Duodenal mucosa (tissue), 2 donors: Measurements from ENCODE around the gene ITPK1.
A peak's percentile ranks its signal among the peaks of the same experiment; 100 is the strongest.

Experiments
- H3K27ac ChIP-seq: one replicate; pipeline ENCODE4 v1.7.0; 2013; ENCODE audit warnings: low read depth, low read length
- H3K27me3 ChIP-seq, 2 donors: one replicate each; pipeline ENCODE4 v1.7.0; 2013; ENCODE audit warnings: low read length in 2 of 2, control low read depth in 1 of 2; ENCODE audit not compliant: insufficient read depth in 2 of 2, control insufficient read depth in 1 of 2
- H3K36me3 ChIP-seq, 2 donors: one replicate each; pipeline ENCODE4 v1.7.0; 2013; ENCODE audit warnings: low read length in 2 of 2, control low read depth in 1 of 2; ENCODE audit not compliant: insufficient read depth in 2 of 2, control insufficient read depth in 1 of 2
- H3K4me1 ChIP-seq, 2 donors: one replicate each; pipeline ENCODE4 v1.7.0; 2013; ENCODE audit warnings: low read length in 2 of 2, control low read depth in 1 of 2; ENCODE audit not compliant: insufficient read depth in 2 of 2, control insufficient read depth in 1 of 2
- H3K4me3 ChIP-seq, 2 donors: one replicate each; pipeline ENCODE4 v1.7.0; 2013; ENCODE audit warnings: low read length in 2 of 2, low read depth in 1 of 2
- H3K9ac ChIP-seq, 2 donors: one replicate each; pipeline ENCODE4 v1.7.0; 2013; ENCODE audit warnings: low read length in 2 of 2, low read depth in 1 of 2
- H3K9me3 ChIP-seq, 2 donors: one replicate each; pipeline ENCODE4 v1.7.0; 2013; ENCODE audit warnings: low read length in 2 of 2, control low read depth in 1 of 2; ENCODE audit not compliant: control insufficient read depth in 1 of 2

ITPK1 gene

DNA sequence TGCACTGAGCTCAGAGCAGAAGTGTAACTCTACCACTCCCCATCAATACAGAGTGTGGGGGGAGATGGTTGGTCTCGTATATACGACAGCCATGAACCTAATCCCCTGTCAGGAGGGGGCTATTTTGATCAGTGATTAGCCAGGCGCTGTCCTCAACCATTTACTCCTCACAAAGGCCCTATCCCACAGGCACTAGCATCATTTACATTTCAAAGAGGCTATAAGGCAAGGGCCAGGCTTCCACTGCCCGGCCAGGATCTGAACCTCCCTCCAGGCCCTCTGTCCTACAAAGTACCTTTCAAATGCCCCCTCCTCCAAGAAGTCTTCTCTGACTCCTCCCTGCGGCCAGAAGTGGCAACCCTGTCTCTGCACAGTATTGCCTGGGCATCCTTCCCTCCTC is 74.7 kb downstream of the ITPK1 start:
- H3K27me3 ChIP-seq = no peaks in the 10 kb centered on the region
- peak overlapping the region; percentile 43 to 50 for H3K9ac ChIP-seq
- H3K4me3 ChIP-seq = no peak overlapping the region
- H3K9me3 ChIP-seq = no peaks in the 10 kb centered on the region
- H3K4me1 ChIP-seq = peaks cover 84 to 85% of the 10 kb centered on the region in 2 donors
- H3K27ac ChIP-seq = no peak overlapping the region
- H3K36me3 ChIP-seq = no peaks in the 10 kb centered on the region

- H3K36me3 ChIP-seq = no peaks in the 10 kb centered on the region
- H3K27ac ChIP-seq = peak overlapping the region; percentile 47
- H3K27me3 ChIP-seq = no peaks in the 10 kb centered on the region
- no peak overlapping the region for H3K4me3 ChIP-seq
- H3K9ac ChIP-seq = peak overlapping the region; percentile 7 to 50
- H3K4me1 ChIP-seq = peaks cover 82 to 83% of the 10 kb centered on the region in 2 donors
- no peaks in the 10 kb centered on the region for H3K9me3 ChIP-seq
These were observed 75.3 kb downstream of the ITPK1 start for GRCh38 chr14:93040443-93040842.

DNA sequence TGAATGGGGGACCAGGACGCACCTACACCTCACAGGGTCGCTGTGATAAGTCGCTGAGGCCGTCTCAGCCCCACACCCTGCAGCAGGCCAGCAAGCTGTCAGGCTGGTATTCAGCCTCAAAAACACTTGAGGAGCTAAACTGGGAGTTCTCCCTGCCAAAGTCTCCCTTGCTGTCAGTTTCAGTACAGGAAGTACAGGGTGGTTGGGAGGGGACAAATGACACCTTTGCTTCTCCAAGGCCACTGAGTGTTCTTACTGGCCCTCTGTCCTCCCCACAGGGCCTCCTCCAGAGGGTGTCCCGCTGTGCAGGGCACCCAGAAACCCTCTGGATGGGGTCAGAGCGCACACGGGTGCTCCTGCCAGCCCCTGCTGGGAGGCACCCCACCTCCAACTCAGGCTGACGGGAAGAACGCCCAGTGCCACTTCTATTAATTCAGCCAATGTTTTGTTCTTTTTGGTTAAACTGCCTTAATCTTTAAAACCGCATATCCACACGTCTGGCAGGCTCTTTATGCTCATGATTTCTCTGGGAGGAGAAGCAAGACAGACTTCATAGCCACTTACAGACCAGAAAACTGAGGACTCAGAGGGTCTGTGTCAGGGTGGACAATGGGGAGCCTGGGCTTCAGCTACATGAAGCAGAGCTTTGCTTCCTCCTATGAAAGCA is 75.9 kb downstream of the ITPK1 start:
- Histone ChIP-seq H3K27ac (peak overlapping the region; percentile 47), H3K4me3 (no peak overlapping the region), H3K9me3 (no peaks in the 10 kb centered on the region), H3K4me1 (peaks cover 81 to 82% of the 10 kb centered on the region in 2 donors), H3K9ac (peak overlapping the region; percentile 2 to 50), H3K36me3 (no peaks in the 10 kb centered on the region), H3K27me3 (no peaks in the 10 kb centered on the region)

- Histone ChIP-seq H3K9ac (peak overlapping the region in 1 of 2 donors; percentile 27), H3K27ac (peak overlapping the region; percentile 4)
These were observed 78.4 kb downstream of the ITPK1 start for GRCh38 chr14:93037351-93037750.

GRCh38 chr14:93036652-93037345 is 78.9 kb downstream of the ITPK1 start:
- Histone ChIP-seq H3K4me1 (peaks cover 77 to 79% of the 10 kb centered on the region in 2 donors), H3K27me3 (no peaks in the 10 kb centered on the region), H3K4me3 (no peak overlapping the region), H3K27ac (peak overlapping the region; percentile 24), H3K36me3 (no peaks in the 10 kb centered on the region), H3K9ac (peak overlapping the region in 1 of 2 donors; percentile 27), H3K9me3 (no peaks in the 10 kb centered on the region)

More at GRCh38 chr14:93037351-93037750, 78.4 kb downstream of the ITPK1 start:
- Histone ChIP-seq H3K9me3 (no peaks in the 10 kb centered on the region), H3K4me3 (no peak overlapping the region), H3K36me3 (no peaks in the 10 kb centered on the region), H3K4me1 (peaks cover 81 to 83% of the 10 kb centered on the region in 2 donors), H3K27me3 (no peaks in the 10 kb centered on the region)

DNA sequence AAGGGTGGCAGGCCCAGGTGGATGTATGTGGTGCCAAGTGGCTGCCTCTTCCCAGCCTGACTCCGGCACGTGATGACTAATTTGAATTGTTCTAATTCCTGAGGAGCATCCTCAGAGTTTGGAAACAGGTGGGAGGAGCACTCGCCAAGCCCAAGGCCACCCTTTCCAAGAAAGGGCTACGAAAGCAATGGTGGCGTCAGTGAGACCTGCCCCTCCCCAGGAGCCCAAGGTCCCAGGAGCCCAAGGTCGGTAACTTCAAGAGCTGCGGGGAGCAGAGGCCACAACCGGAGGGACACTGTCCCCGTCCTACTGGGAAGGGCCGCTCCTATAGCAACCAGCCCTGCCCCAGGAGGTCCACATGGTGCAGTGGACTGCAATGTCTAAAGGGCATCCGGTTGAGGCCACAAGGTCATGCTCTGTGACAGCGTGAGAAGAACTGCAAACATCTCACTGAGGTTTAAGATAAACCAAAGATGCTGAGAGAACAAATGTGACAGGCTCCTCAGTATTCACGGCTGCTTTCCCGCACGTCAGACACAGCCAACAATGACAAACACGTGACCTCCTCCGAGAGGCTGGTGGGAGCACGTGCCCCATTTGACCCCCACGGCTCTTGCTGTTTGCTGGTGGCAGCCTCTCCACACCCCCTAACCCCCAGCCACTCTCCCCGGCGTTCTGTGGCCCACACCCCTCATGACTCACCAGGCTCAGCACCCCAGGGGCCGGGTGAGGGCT is 79.6 kb downstream of the ITPK1 start:
- Histone ChIP-seq H3K9ac (no peak overlapping the region), H3K4me3 (no peak overlapping the region)

GRCh38 chr14:93035585-93035916 is 80.2 kb downstream of the ITPK1 start:
- H3K27ac ChIP-seq = no peak overlapping the region
- H3K9ac ChIP-seq = no peak overlapping the region
- peaks cover 65 to 66% of the 10 kb centered on the region in 2 donors for H3K4me1 ChIP-seq
- H3K9me3 ChIP-seq = no peaks in the 10 kb centered on the region
- H3K4me3 ChIP-seq = no peak overlapping the region
- peaks cover 0 to 2% of the 10 kb centered on the region in 2 donors for H3K36me3 ChIP-seq
- no peaks in the 10 kb centered on the region for H3K27me3 ChIP-seq

More for the DNA sequence above, 79.6 kb downstream of the ITPK1 start:
- Histone ChIP-seq H3K27ac (no peak overlapping the region), H3K4me1 (peaks cover 70 to 71% of the 10 kb centered on the region in 2 donors), H3K9me3 (no peaks in the 10 kb centered on the region), H3K36me3 (no peaks in the 10 kb centered on the region), H3K27me3 (no peaks in the 10 kb centered on the region)

DNA sequence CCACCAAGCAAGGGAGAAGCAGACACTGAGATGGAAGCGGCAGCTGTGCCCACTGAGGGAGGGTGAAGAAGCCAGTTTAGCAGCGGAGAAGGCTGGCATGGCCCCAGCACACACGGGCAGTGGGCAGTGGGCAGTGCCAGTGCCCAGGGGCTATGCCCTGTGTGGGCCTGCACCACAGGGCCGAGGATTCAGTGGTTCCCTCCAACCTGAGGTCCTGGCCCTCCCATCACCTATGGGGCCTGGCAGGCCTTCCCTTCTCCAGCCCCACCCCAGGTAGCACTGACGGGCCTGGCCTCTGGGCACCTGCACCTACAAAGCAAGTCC is 81.1 kb downstream of the ITPK1 start:
- H3K9me3 ChIP-seq = no peaks in the 10 kb centered on the region
- H3K4me1 ChIP-seq = peaks cover 56 to 57% of the 10 kb centered on the region in 2 donors
- peaks cover 0 to 9% of the 10 kb centered on the region in 2 donors for H3K36me3 ChIP-seq
- no peaks in the 10 kb centered on the region for H3K27me3 ChIP-seq
- no peak overlapping the region for H3K27ac ChIP-seq
- H3K4me3 ChIP-seq = no peak overlapping the region
- peak overlapping the region in 1 of 2 donors; percentile 1 for H3K9ac ChIP-seq

DNA sequence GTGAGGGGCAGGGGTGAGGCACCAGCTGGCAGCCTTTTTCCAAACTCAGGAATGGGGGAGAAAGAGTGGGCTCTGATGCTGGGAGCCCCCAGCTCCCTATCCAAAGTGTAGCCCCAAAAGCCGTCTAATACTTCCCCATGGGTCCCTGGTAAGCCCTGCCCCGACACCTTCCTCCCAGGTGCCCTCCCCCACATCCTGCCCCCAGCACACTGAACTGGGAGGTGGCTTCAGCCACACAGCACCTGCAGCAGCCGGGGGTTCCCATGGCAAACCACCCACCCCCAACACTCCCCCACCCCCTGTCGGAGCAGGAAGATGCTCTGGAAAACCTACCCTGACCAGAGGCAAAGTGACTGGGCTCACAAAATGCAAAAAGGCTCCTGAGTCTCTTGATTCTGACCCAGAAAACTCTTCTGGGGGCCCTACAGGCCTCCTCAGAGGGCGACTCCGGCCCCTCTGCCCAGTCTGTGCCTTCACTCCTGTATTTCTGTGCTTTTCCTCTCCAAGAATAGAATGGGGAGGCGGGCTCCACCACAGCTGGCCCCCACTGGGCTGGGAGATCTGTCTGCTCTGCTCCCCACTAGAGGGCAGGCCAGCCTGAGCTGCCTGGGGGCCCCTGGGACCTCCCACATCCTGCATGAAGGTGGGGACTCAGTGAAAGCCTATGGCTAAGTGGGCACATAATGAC is 81.6 kb downstream of the ITPK1 start:
- no peak overlapping the region for H3K27ac ChIP-seq
- H3K36me3 ChIP-seq = peaks cover 0 to 10% of the 10 kb centered on the region in 2 donors
- H3K9ac ChIP-seq = peak overlapping the region in 1 of 2 donors; percentile 54
- H3K27me3 ChIP-seq = no peaks in the 10 kb centered on the region
- peaks cover 52 to 53% of the 10 kb centered on the region in 2 donors for H3K4me1 ChIP-seq
- no peaks in the 10 kb centered on the region for H3K9me3 ChIP-seq
- H3K4me3 ChIP-seq = no peak overlapping the region
